Epithelial cell of prostate (primary cell): ENCODE data around the gene CRISP3.
"Not testable (repeated sequence)": the region's sequence is repeated elsewhere in the genome, so short reads cannot be mapped to it uniquely, and the experiment has no call there.

Experiments
- DNase-seq: peaks from one replicate; pipeline ENCODE4 v3.0.0-alpha.2; 2011; ENCODE audit warnings: low read depth, low spot score
- H3K27ac ChIP-seq: fragments of 450-650 bp; 2 replicates; pipeline ENCODE4 v1.5.1; 2017; ENCODE audit warnings: mild to moderate bottlenecking

Gene CRISP3, protein sequence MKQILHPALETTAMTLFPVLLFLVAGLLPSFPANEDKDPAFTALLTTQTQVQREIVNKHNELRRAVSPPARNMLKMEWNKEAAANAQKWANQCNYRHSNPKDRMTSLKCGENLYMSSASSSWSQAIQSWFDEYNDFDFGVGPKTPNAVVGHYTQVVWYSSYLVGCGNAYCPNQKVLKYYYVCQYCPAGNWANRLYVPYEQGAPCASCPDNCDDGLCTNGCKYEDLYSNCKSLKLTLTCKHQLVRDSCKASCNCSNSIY

GRCh38 chr6:49744259-49744658 lies at the start of gene CRISP3:
Gene CRISP3 (minus strand): TSS chr6:49744388. CDS start chr6:49744367, 21 bp downstream.
- no peak within 1 kb of the TSS for H3K27ac ChIP-seq
- DNase-seq = peak; percentile 16

GRCh38 chr6:49790341-49790740 lies 46.2 kb upstream of the CRISP3 start:
- no peak overlapping the region for H3K27ac ChIP-seq

GRCh38 chr6:49787176-49787575 lies 43.0 kb upstream of the CRISP3 start, which contains the start of gene PGK2:
Gene PGK2 (minus strand): TSS chr6:49787285. CDS start chr6:49787187, 98 bp downstream.
- no peak for DNase-seq

More at GRCh38 chr6:49790341-49790740, 46.2 kb upstream of the CRISP3 start:
- DNase-seq = no peak

GRCh38 chr6:49784272-49784671 lies 40.1 kb upstream of the CRISP3 start:
- no peak overlapping the region for H3K27ac ChIP-seq

More at GRCh38 chr6:49787176-49787575, 43.0 kb upstream of the CRISP3 start, which contains the start of gene PGK2:
- H3K27ac ChIP-seq = no peak within 1 kb of the TSS

GRCh38 chr6:49782725-49783124 lies 38.5 kb upstream of the CRISP3 start:
- no peak overlapping the region for H3K27ac ChIP-seq
- DNase-seq = no peak

More at GRCh38 chr6:49784272-49784671, 40.1 kb upstream of the CRISP3 start:
- DNase-seq = no peak

- no peak overlapping the region for H3K27ac ChIP-seq
These were observed 38.1 kb upstream of the CRISP3 start for GRCh38 chr6:49782293-49782692.

GRCh38 chr6:49776444-49776843 lies 32.3 kb upstream of the CRISP3 start:
- no peak for DNase-seq
- H3K27ac ChIP-seq = no peak overlapping the region

More at GRCh38 chr6:49782293-49782692, 38.1 kb upstream of the CRISP3 start:
- DNase-seq = no peak

DNA sequence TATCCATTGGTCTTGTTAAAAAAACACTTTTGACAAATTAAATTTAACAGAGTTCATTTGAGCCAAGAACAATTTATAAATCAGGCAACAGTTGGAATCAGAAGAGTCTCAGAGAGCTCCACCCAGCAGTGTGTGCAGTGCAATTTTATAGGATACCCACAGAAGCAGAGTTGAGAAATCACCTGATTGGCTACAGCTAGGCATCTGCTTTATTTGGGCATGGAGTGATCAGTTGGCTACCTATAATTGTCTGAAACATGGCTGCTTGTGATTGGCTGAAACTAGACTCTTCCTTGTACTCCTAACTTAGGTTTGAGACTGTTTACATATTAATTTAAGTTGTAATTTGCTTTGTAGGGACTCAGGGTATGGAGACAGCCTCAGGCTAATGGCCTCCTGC lies 30.9 kb upstream of the CRISP3 start:
- DNase-seq = no peak
- no peak overlapping the region for H3K27ac ChIP-seq

GRCh38 chr6:49772285-49772684 lies 28.1 kb upstream of the CRISP3 start:
- DNase-seq = no peak
- H3K27ac ChIP-seq = no peak overlapping the region

DNA sequence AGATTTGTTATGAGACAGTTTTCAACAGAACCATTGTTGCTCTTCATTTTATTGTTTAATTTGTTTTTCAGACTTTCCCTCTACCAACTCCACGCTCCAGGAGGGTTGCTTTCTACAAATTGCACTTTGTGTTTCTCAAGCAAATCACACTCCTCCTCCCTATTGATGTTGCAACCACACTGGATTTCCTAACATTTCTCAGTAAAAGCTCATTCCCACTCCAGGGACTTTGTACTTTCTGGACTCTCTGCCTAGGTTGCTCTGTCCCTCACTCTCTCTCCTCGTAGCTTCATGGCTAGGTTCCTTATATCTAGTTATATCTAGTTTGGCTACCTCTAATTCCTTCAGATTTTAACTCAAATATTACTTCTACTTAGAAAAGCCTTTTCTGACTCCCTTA lies 22.6 kb upstream of the CRISP3 start:
- H3K27ac ChIP-seq = no peak overlapping the region

GRCh38 chr6:49764571-49765236 lies 20.5 kb upstream of the CRISP3 start:
- H3K27ac ChIP-seq = no peak overlapping the region

More for the DNA sequence above, 22.6 kb upstream of the CRISP3 start:
- DNase-seq = no peak

GRCh38 chr6:49743429-49743828 lies 759 bp downstream of the CRISP3 start:
- no peak for DNase-seq
- H3K27ac ChIP-seq = no peak overlapping the region

More at GRCh38 chr6:49764571-49765236, 20.5 kb upstream of the CRISP3 start:
- no peak for DNase-seq

DNA sequence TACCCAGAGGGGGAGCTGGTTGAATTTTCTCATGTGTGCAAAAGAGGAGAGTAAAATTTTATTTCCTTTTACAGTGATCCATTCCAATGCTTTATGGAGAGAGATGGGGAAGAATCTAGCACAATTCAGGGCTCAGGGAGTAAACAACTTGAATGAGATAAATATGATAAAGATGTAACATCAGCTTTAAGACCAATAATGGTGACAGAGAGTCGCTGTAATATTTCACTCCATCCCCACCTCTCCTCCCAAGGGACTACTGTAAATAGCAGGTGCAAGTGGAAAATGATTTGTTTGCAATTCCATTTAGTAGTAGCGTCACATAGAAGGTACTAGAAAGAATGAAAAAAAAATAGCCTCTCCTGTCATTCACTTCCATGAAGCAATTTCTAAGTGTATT lies 4.8 kb downstream of the CRISP3 start:
- no peak overlapping the region for H3K27ac ChIP-seq
- DNase-seq = no peak

DNA sequence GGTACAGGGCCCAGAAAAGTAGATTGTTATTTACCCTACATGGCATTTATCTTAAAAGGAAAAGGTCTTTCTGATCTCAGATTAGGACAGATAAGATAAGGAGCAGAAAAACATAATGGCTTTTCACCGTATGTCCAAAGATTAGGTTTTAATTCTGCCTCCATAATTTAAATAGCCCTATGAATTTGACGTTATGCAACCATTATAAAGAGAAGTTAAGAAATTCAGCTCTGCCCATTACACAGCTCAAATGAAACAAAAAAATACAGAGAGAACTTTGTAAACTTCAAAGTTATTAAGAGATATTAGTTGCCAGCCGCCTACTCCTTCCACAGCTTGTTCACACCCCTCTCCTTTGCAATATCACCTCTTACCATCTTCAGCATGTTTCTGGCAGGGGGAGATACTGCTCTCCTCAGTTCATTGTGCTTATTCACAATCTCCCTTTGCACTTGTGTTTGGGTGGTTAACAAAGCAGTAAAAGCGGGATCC lies 8.1 kb downstream of the CRISP3 start:
- DNase-seq = no peak
- no peak overlapping the region for H3K27ac ChIP-seq

- DNase-seq = no peak
- no peak overlapping the region for H3K27ac ChIP-seq
These were observed 10.5 kb downstream of the CRISP3 start for GRCh38 chr6:49733680-49734079.

DNA sequence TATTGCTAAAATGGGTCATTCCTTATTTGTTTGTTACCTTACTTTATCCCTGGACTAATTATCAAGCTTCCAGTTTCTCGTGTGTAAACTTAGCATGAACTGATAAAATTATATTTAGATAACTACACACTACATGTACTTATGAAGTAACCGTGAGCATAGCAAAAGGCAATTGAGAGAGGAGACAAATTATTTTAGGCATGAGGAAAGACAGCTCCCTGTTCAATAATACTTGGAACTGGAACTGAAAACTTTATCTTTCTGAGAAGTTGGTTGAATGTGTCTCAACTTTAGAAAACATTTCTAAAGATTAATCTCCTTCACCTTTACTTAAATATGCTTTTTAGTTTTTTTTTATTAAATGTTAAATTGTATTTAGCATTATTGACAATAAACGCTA lies 11.4 kb downstream of the CRISP3 start:
- no peak for DNase-seq
- H3K27ac ChIP-seq = no peak overlapping the region

DNA sequence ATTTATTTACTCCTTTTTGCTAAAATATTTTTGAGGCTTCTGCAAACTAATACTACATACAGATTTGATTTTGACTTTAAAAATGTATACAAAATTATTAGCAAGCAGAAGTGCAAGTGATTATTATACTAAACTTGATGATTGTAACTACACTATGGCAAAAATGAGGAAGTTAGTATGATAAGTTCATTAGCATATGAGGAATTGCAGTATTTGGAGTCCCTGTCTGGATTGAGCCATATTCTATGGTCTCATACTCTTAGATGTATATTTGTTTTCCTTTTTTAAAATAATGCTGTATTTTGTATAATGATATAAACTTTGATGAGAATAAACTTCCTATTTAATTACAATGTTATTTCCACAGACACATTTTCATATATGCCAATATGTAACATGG lies 13.9 kb downstream of the CRISP3 start:
- DNase-seq = no peak
- no peak overlapping the region for H3K27ac ChIP-seq

- not testable (repeated sequence) for H3K27ac ChIP-seq, DNase-seq
These were observed 20.3 kb downstream of the CRISP3 start for GRCh38 chr6:49723917-49724316.

- DNase-seq = no peak
- H3K27ac ChIP-seq = no peak overlapping the region
These were observed 22.9 kb downstream of the CRISP3 start for GRCh38 chr6:49721297-49721696.

DNA sequence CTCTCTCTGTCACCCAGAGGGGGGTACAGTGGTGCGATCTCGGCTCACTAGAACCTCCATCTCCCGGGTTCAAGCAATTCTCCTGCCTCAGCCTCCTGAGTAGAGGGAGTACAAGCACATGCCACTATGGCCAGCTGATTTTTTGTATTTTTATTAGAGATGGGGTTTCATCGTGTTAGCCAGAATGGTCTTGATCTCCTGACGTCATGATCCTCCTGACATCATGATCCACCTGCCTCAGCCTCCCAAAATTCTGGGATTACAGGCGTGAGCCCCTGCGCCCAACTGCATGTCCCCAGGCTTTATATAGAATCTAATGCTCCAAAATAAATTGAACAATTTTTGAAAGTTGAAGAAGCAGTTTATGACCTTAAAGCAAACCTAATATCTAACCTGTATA lies 23.8 kb downstream of the CRISP3 start:
- no peak overlapping the region for H3K27ac ChIP-seq
- no peak for DNase-seq

DNA sequence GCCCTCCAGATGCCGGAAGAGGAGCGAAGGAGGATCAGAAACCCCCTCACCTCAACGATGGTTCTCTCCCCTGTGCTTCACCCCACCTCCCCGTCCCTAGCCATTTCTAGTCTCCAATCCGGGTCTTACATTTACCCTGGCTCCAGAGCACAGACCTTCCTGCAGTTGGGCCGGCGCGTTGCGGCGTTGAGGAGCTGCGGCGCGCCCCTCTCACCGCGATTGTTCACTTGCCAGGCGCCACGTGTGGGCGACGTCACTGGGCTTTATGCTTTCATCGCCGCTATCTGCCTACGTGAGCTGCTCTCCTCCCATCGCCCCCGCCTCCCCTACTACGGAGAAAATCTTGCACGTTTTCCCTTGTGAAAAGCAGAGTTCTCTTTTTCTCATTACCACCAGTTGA lies 30.8 kb downstream of the CRISP3 start, which contains the start of gene CRISP2:
Gene CRISP2, minus strand, starts transcription at position 198 of the 400 bp plus-strand sequence. CDS start 4,347 bp downstream, outside the sequence.
- no peak for DNase-seq
- H3K27ac ChIP-seq = no peak within 1 kb of the TSS
